CD4-positive, alpha-beta memory T cell (primary cell): Measurements from ENCODE around the gene IRS2. TPM values are rescaled to one million over a fixed set of nuclear protein-coding genes. Genes with fewer than 3 reads are reported as not detected.

ENCODE experiments used
- CTCF ChIA-PET: fragments of 350-600 bp; sonication (Branson Sonifier 250); formaldehyde crosslinking; loops from one replicate; lab custom pipeline; 2021; ENCODE audit warnings: inconsistent platforms; ENCODE audit not compliant: partially characterized antibody; lab: Charles Lee
- POLR2A ChIA-PET: fragments of 350-600 bp; sonication (Branson Sonifier 250); formaldehyde crosslinking; loops from one replicate; lab custom pipeline; 2021; ENCODE audit not compliant: partially characterized antibody; lab: Charles Lee
- DNase-seq, 5 donors: peaks; one replicate each; pipeline versions ENCODE4 v3.0.0 to v3.0.0-alpha.2; 2020 to 2022; ENCODE audit warnings: mixed read lengths in 1 of 5
- H3K27ac ChIP-seq: one replicate; pipeline ENCODE4 v1.7.0; 2013; ENCODE audit warnings: low read depth, low read length
- H3K27me3 ChIP-seq: 2 replicates; pipeline ENCODE4 v1.7.0; 2013; ENCODE audit warnings: mild to moderate bottlenecking, low read length, moderate library complexity; ENCODE audit not compliant: insufficient read depth
- H3K36me3 ChIP-seq: 2 replicates; pipeline ENCODE4 v1.7.0; 2013; ENCODE audit warnings: mild to moderate bottlenecking, low read length, moderate library complexity; ENCODE audit not compliant: insufficient read depth
- H3K4me1 ChIP-seq: 2 replicates; pipeline ENCODE4 v1.7.0; 2013; ENCODE audit warnings: mild to moderate bottlenecking, low read length, moderate library complexity; ENCODE audit not compliant: insufficient read depth
- H3K4me3 ChIP-seq, 2 donors: one replicate each; pipeline ENCODE4 v1.7.0; 2013; ENCODE audit warnings: low read length in 2 of 2, mild to moderate bottlenecking in 1 of 2
- H3K9me3 ChIP-seq, 2 donors: one replicate each; pipeline ENCODE4 v1.7.0; 2013; ENCODE audit warnings: low read length in 2 of 2, control low read depth in 1 of 2; ENCODE audit not compliant: control insufficient read depth in 1 of 2
- H3K27ac Mint-ChIP-seq, 7 donors: one replicate each; pipeline ENCODE4 v1.8.0; 2020 to 2021; ENCODE audit warnings: mixed read lengths in 7 of 7, mild to moderate bottlenecking in 6 of 7, inconsistent platforms in 3 of 7, moderate library complexity in 3 of 7
- H3K27me3 Mint-ChIP-seq, 2 donors: one replicate each; pipeline ENCODE4 v1.8.0; 2020 to 2021; ENCODE audit warnings: mixed read lengths in 2 of 2
- H3K36me3 Mint-ChIP-seq, 2 donors: one replicate each; pipeline ENCODE4 v1.8.0; 2020 to 2021; ENCODE audit warnings: mixed read lengths in 2 of 2, inconsistent platforms in 1 of 2, mild to moderate bottlenecking in 1 of 2
- H3K4me1 Mint-ChIP-seq, 4 donors: one replicate each; pipeline ENCODE4 v1.8.0; 2020 to 2021; ENCODE audit warnings: mixed read lengths in 4 of 4, mild to moderate bottlenecking in 1 of 4
- H3K4me3 Mint-ChIP-seq, 8 donors: one replicate each; pipeline ENCODE4 v1.8.0; 2020 to 2021; ENCODE audit warnings: mixed read lengths in 8 of 8, mild to moderate bottlenecking in 7 of 8, moderate library complexity in 6 of 8, inconsistent platforms in 3 of 8
- H3K9me3 Mint-ChIP-seq, 8 donors: one replicate each; pipeline ENCODE4 v1.8.0; 2020 to 2021; ENCODE audit warnings: mixed read lengths in 8 of 8, mild to moderate bottlenecking in 5 of 8, inconsistent platforms in 3 of 8, moderate library complexity in 1 of 8
- intact Hi-C: fragments of 100-400 bp; cut with micrococcal nuclease; formaldehyde crosslinking; loops from one replicate; pipeline ENCODE4 v1.15.1; 2023
- polyA plus RNA-seq, 2 donors: library from polyadenylated mRNA; unstranded; fragments of 300-500 nt; fragmentation: Illumina TruSeq; gene quantifications; one replicate each; pipeline ENCODE4 v1.2.3, GENCODE V29; 2021
- total RNA-seq, 2 experiments: library from RNA; stranded (reverse); gene quantifications; one replicate each; pipeline ENCODE4 v1.2.3, GENCODE V29; 2021

Gene IRS2
- total and polyA plus RNA-seq, 4 experiments from 2014 or later, result 1.3 to 21.4 (median 12.2) TPM

DNA sequence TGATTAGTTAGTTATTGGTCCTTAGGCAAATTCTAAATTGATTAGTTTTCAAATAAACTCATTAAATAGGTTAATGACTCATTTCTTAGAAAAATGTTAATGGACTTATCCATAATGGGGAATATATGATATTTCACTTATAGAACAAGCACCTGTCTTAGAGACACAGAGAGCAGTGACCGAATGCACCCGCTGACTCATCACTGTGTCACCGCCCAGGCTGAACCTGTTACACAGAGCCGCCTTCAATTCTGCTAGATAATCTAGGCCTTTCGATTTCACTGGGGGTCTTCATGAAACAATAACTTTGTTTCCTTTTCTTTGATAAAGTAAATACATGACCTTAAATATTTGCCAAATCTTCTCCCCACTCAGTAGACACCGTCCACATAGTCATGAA lies 13.1 kb downstream of the IRS2 start:
- Histone ChIP-seq H3K4me3 (no peak overlapping the region), H3K9me3 (no peaks in the 10 kb centered on the region), H3K4me1 (peaks cover 25% of the 10 kb centered on the region), H3K27ac (no peak overlapping the region), H3K27me3 (no peaks in the 10 kb centered on the region), H3K36me3 (no peaks in the 10 kb centered on the region)
- peaks cover 19 to 60% (median 40%) of the 10 kb centered on the region in 4 donors for H3K4me1 Mint-ChIP-seq
- intact Hi-C loops, result no loop called here
- CTCF ChIA-PET, result no interaction called here
- no peaks in the 10 kb centered on the region for H3K27me3 Mint-ChIP-seq
- peak overlapping the region in 1 of 7 donors; percentile 70 for H3K27ac Mint-ChIP-seq
- H3K9me3 Mint-ChIP-seq, result peaks cover 0 to 6% (median 0%) of the 10 kb centered on the region in 8 donors
- DNase-seq, result no peak
- POLR2A ChIA-PET, result no interaction called here
- H3K36me3 Mint-ChIP-seq, result peaks cover 24 to 34% of the 10 kb centered on the region in 2 donors
- H3K4me3 Mint-ChIP-seq, result no peak overlapping the region

GRCh38 chr13:109771926-109772325 lies 14.5 kb downstream of the IRS2 start:
- H3K27me3 ChIP-seq, result no peaks in the 10 kb centered on the region
- no peak for DNase-seq
- H3K9me3 Mint-ChIP-seq, result peaks cover 0 to 6% (median 0%) of the 10 kb centered on the region in 8 donors
- no peak overlapping the region for H3K4me3 Mint-ChIP-seq
- intact Hi-C loops, result no loop called here
- H3K36me3 Mint-ChIP-seq, result peaks cover 24 to 32% of the 10 kb centered on the region in 2 donors
- POLR2A ChIA-PET, result no interaction called here
- H3K4me1 ChIP-seq, result peaks cover 12% of the 10 kb centered on the region
- CTCF ChIA-PET, result no interaction called here
- peak overlapping the region in 1 of 7 donors; percentile 31 for H3K27ac Mint-ChIP-seq
- H3K9me3 ChIP-seq, result no peaks in the 10 kb centered on the region
- H3K27me3 Mint-ChIP-seq, result no peaks in the 10 kb centered on the region
- no peak overlapping the region for H3K27ac ChIP-seq
- H3K4me1 Mint-ChIP-seq, result peaks cover 14 to 51% (median 31%) of the 10 kb centered on the region in 4 donors
- no peaks in the 10 kb centered on the region for H3K36me3 ChIP-seq
- no peak overlapping the region for H3K4me3 ChIP-seq

- H3K27ac ChIP-seq, result no peak overlapping the region
- intact Hi-C loops, result no loop called here
- peaks cover 4% of the 10 kb centered on the region for H3K4me1 ChIP-seq
- no peaks in the 10 kb centered on the region for H3K36me3 ChIP-seq
- peak overlapping the region in 1 of 8 donors; percentile 25 for H3K4me3 Mint-ChIP-seq
- peaks cover 24 to 32% of the 10 kb centered on the region in 2 donors for H3K36me3 Mint-ChIP-seq
- ChIA-PET POLR2A (interaction anchor here (0.6 kb wide), 1 partner anchor 9 kb away, joined by 5 read pairs; no protein-coding TSS in a partner anchor), CTCF (interaction anchor here (1.0 to 1.3 kb wide), 2 partner anchors 9 to 12 kb away, joined by 3 read pairs; no protein-coding TSS in a partner anchor)
- H3K9me3 ChIP-seq, result no peaks in the 10 kb centered on the region
- H3K27ac Mint-ChIP-seq, result peak overlapping the region in 2 of 7 donors; percentile 13 to 35
- no peak overlapping the region for H3K4me3 ChIP-seq
- peaks cover 0 to 6% (median 0%) of the 10 kb centered on the region in 8 donors for H3K9me3 Mint-ChIP-seq
- peaks cover 12 to 50% (median 27%) of the 10 kb centered on the region in 4 donors for H3K4me1 Mint-ChIP-seq
- no peaks in the 10 kb centered on the region for H3K27me3 Mint-ChIP-seq
- no peaks in the 10 kb centered on the region for H3K27me3 ChIP-seq
- no peak for DNase-seq
Measured at GRCh38 chr13:109770436-109770835, 15.9 kb downstream of the IRS2 start.

DNA sequence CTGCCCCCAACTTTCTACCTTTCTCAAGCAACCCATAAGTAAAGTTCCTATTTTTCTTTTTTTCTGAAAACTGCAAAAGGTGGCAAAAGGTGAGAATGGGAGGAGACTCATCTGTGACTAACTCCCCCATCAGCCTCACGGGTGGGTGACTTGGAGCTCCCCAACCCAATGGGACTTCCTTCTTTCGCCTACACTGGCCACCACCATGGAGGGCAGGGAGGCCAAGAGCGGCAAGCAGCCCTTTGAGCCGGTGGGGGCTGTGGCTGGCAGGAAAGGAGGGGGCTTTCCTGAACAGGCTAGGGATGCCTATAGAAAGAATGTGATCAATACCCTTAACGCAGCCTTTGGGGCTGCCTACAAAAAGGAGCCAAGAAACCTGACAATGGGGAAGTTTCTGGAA lies 16.5 kb downstream of the IRS2 start:
- Histone ChIP-seq H3K9me3 (no peaks in the 10 kb centered on the region), H3K4me3 (no peak overlapping the region), H3K36me3 (no peaks in the 10 kb centered on the region), H3K27ac (no peak overlapping the region), H3K27me3 (no peaks in the 10 kb centered on the region), H3K4me1 (peaks cover 4% of the 10 kb centered on the region)
- Mint-ChIP-seq H3K27me3 (no peaks in the 10 kb centered on the region), H3K4me3 (no peak overlapping the region), H3K36me3 (peaks cover 24 to 32% of the 10 kb centered on the region in 2 donors), H3K4me1 (peaks cover 15 to 53% (median 32%) of the 10 kb centered on the region in 4 donors), H3K9me3 (peaks cover 0 to 6% (median 0%) of the 10 kb centered on the region in 8 donors), H3K27ac (peak overlapping the region in 1 of 7 donors; percentile 13)
- DNase-seq, result no peak
- intact Hi-C loops, result no loop called here
- POLR2A ChIA-PET, result no interaction called here
- CTCF ChIA-PET, result interaction anchor here (1.0 to 1.3 kb wide), 2 partner anchors 10 to 12 kb away, joined by 3 read pairs; no protein-coding TSS in a partner anchor

GRCh38 chr13:109769275-109769674 lies 17.1 kb downstream of the IRS2 start:
- Mint-ChIP-seq H3K9me3 (peaks cover 0 to 6% (median 0%) of the 10 kb centered on the region in 8 donors), H3K36me3 (peaks cover 24 to 32% of the 10 kb centered on the region in 2 donors), H3K27ac (peak overlapping the region in 2 of 7 donors; percentile 35 to 72), H3K4me3 (peak overlapping the region in 1 of 8 donors; percentile 16), H3K27me3 (no peaks in the 10 kb centered on the region), H3K4me1 (peaks cover 20 to 59% (median 36%) of the 10 kb centered on the region in 4 donors)
- Histone ChIP-seq H3K4me3 (no peak overlapping the region), H3K27me3 (no peaks in the 10 kb centered on the region), H3K9me3 (no peaks in the 10 kb centered on the region), H3K36me3 (no peaks in the 10 kb centered on the region), H3K4me1 (peaks cover 8% of the 10 kb centered on the region), H3K27ac (no peak overlapping the region)
- ChIA-PET POLR2A (no interaction called here), CTCF (interaction anchor here (1.0 kb wide), 1 partner anchor 16 kb away, joined by 5 read pairs; no protein-coding TSS in a partner anchor)
- intact Hi-C loops, result no loop called here
- DNase-seq, result no peak

- CTCF ChIA-PET, result interaction anchor here (1.0 kb wide), 1 partner anchor 17 kb away, joined by 5 read pairs; no protein-coding TSS in a partner anchor
- Histone ChIP-seq H3K4me3 (no peak overlapping the region), H3K36me3 (no peaks in the 10 kb centered on the region), H3K27me3 (no peaks in the 10 kb centered on the region), H3K27ac (no peak overlapping the region), H3K4me1 (peaks cover 8% of the 10 kb centered on the region), H3K9me3 (no peaks in the 10 kb centered on the region)
- Mint-ChIP-seq H3K27ac (peak overlapping the region in 1 of 7 donors; percentile 72), H3K4me3 (no peak overlapping the region), H3K9me3 (peaks cover 0 to 6% (median 0%) of the 10 kb centered on the region in 8 donors), H3K36me3 (peaks cover 19 to 26% of the 10 kb centered on the region in 2 donors), H3K27me3 (no peaks in the 10 kb centered on the region), H3K4me1 (peaks cover 20 to 59% (median 39%) of the 10 kb centered on the region in 4 donors)
- intact Hi-C loops, result no loop called here
- DNase-seq, result no peak
- POLR2A ChIA-PET, result no interaction called here
Measured at GRCh38 chr13:109768616-109769015, 17.8 kb downstream of the IRS2 start.

DNA sequence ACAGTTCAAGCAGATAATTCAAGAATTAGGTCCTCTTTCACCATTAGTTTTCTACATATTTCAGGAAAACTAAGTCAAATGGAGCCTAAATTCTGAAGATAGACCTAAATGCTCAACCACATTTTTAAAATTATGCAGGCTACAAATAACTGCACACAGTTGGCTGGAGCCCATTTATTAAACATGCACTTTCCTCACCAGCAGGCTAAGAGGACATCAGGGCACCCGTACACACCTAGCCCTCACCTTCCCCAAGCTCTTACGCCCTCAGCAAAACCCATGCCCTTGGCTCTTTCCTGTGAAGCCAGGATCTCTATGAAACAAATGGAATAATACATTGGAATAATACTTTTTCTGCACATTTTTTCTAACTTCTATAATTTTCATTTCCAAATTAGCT lies 18.2 kb downstream of the IRS2 start:
- Mint-ChIP-seq H3K27ac (no peak overlapping the region), H3K4me3 (no peak overlapping the region), H3K9me3 (peaks cover 0 to 6% (median 0%) of the 10 kb centered on the region in 8 donors), H3K36me3 (peaks cover 15 to 22% of the 10 kb centered on the region in 2 donors), H3K27me3 (no peaks in the 10 kb centered on the region), H3K4me1 (peaks cover 18 to 58% (median 37%) of the 10 kb centered on the region in 4 donors)
- ChIA-PET POLR2A (no interaction called here), CTCF (no interaction called here)
- Histone ChIP-seq H3K9me3 (no peaks in the 10 kb centered on the region), H3K4me1 (peaks cover 8% of the 10 kb centered on the region), H3K4me3 (no peak overlapping the region), H3K27ac (no peak overlapping the region), H3K27me3 (no peaks in the 10 kb centered on the region), H3K36me3 (no peaks in the 10 kb centered on the region)
- intact Hi-C loops, result no loop called here
- DNase-seq, result no peak
